Loucy (cell line): ENCODE measurements around the gene AKTIP.

Source experiments
- H2AFZ ChIP-seq: fragments of 200-600 bp; sonication (generic); 2 replicates; pipeline ENCODE4 v1.6.0; 2016; ENCODE audit warnings: antibody characterized with exemption, mild to moderate bottlenecking, low read length, moderate library complexity
- H3F3A ChIP-seq: fragments of 200-600 bp; 2 replicates; pipeline ENCODE4 v1.6.0; 2016; ENCODE audit warnings: antibody characterized with exemption, low read depth, mild to moderate bottlenecking
- H3K27me3 ChIP-seq: fragments of 200-600 bp; sonication (generic); 2 replicates; pipeline ENCODE4 v1.6.1; 2014; ENCODE audit warnings: low read length, mild to moderate bottlenecking; ENCODE audit not compliant: insufficient read depth, poor library complexity, severe bottlenecking
- H3K36me3 ChIP-seq: fragments of 200-600 bp; sonication (generic); 2 replicates; pipeline ENCODE4 v1.6.1; 2016; ENCODE audit warnings: low read length; ENCODE audit not compliant: insufficient read depth
- H3K4me1 ChIP-seq: fragments of 200-600 bp; sonication (generic); 2 replicates; pipeline ENCODE4 v1.5.1; 2014; ENCODE audit warnings: low read length, mild to moderate bottlenecking; ENCODE audit not compliant: insufficient read depth, poor library complexity, severe bottlenecking
- H3K4me2 ChIP-seq: fragments of 200-600 bp; sonication (generic); 2 replicates; pipeline ENCODE4 v1.6.0; 2014; ENCODE audit warnings: antibody characterized with exemption, low read length, low read depth, mild to moderate bottlenecking; ENCODE audit not compliant: poor library complexity, severe bottlenecking
- H3K4me3 ChIP-seq: fragments of 200-600 bp; sonication (generic); 2 replicates; pipeline ENCODE4 v1.5.1; 2014; ENCODE audit warnings: low read length, mild to moderate bottlenecking, mixed read lengths; ENCODE audit not compliant: poor library complexity, severe bottlenecking
- H3K79me2 ChIP-seq: fragments of 200-600 bp; sonication (generic); 2 replicates; pipeline ENCODE4 v1.6.1; 2014; ENCODE audit warnings: low read length; ENCODE audit not compliant: insufficient read depth
- H3K9ac ChIP-seq: fragments of 200-600 bp; sonication (generic); 2 replicates; pipeline ENCODE4 v1.6.0; 2014; ENCODE audit warnings: mild to moderate bottlenecking, low read depth, low read length, moderate library complexity; ENCODE audit not compliant: poor library complexity, severe bottlenecking
- H3K9me2 ChIP-seq: fragments of 200-600 bp; sonication (generic); replicated peaks from 2 replicates; pipeline ENCODE4 v1.6.1; 2016; ENCODE audit warnings: low read depth, low read length, mixed read lengths
- H3K9me3 ChIP-seq: fragments of 200-600 bp; sonication (generic); 2 replicates; pipeline ENCODE4 v1.6.1; 2014; ENCODE audit warnings: mild to moderate bottlenecking, antibody characterized with exemption, low read length, low read depth; ENCODE audit not compliant: insufficient read depth
- H4K20me1 ChIP-seq: fragments of 200-600 bp; sonication (generic); 2 replicates; pipeline ENCODE4 v1.6.0; 2014; ENCODE audit warnings: antibody characterized with exemption, low read length, mild to moderate bottlenecking; ENCODE audit not compliant: insufficient read depth, poor library complexity, severe bottlenecking
- CTCF ChIP-seq: fragments of 200-600 bp; sonication (generic); conservative IDR thresholded peaks from 2 replicates; pipeline ENCODE4 v1.5.1; 2014; ENCODE audit warnings: mild to moderate bottlenecking, antibody characterized with exemption, low read length
- EZH2phosphoT487 ChIP-seq: fragments of 200-600 bp; IDR thresholded peaks from 2 replicates; pipeline ENCODE4 v1.6.1; 2018; ENCODE audit warnings: antibody characterized with exemption, mild to moderate bottlenecking, moderate library complexity, borderline replicate concordance

AKTIP gene

GRCh38 chr16:53457670-53458069, 45.3 kb downstream of the AKTIP start:
- Histone ChIP-seq H4K20me1 (peaks cover 83% of the 10 kb centered on the region), H3F3A (0 out of 2 replicates have a peak, but pooled peaks cover 4% of the 10 kb centered on the region), H3K4me3 (peak overlapping the region; percentile 37), H3K79me2 (no peaks in the 10 kb centered on the region), H3K27me3 (peaks cover 38% of the 10 kb centered on the region), H3K9ac (no peak overlapping the region), H3K36me3 (peaks cover 40% of the 10 kb centered on the region; the same call in 1 of the 2 replicates), H2AFZ (no peak overlapping the region), H3K4me2 (peak overlapping the region; percentile 63), H3K9me2 (no peaks in the 10 kb centered on the region), H3K9me3 (no peaks in the 10 kb centered on the region), H3K4me1 (peaks cover 28% of the 10 kb centered on the region)
- TF ChIP-seq CTCF (no peak), EZH2phosphoT487 (peak; percentile 93)

GRCh38 chr16:53456625-53457024, 46.4 kb downstream of the AKTIP start:
- Histone ChIP-seq H3K4me3 (no peak overlapping the region), H4K20me1 (peaks cover 80% of the 10 kb centered on the region), H3K9ac (no peak overlapping the region), H3K4me2 (peak overlapping the region; percentile 63), H3K36me3 (peaks cover 29% of the 10 kb centered on the region; the same call in 1 of the 2 replicates), H3K27me3 (peaks cover 39% of the 10 kb centered on the region), H3F3A (0 out of 2 replicates have a peak, but pooled peaks cover 4% of the 10 kb centered on the region), H3K9me3 (no peaks in the 10 kb centered on the region), H3K4me1 (peaks cover 28% of the 10 kb centered on the region), H3K79me2 (no peaks in the 10 kb centered on the region), H3K9me2 (no peaks in the 10 kb centered on the region), H2AFZ (no peak overlapping the region)
- peak; percentile 99 for TF ChIP-seq EZH2phosphoT487
- TF ChIP-seq CTCF, result no peak

GRCh38 chr16:53453928-53454327, 49.1 kb downstream of the AKTIP start:
- TF ChIP-seq EZH2phosphoT487 (no peak), CTCF (no peak)
- H3F3A ChIP-seq, result 0 out of 2 replicates have a peak, but pooled peaks cover 4% of the 10 kb centered on the region
- H4K20me1 ChIP-seq, result peaks cover 70% of the 10 kb centered on the region
- no peaks in the 10 kb centered on the region for H3K9me2 ChIP-seq
- no peaks in the 10 kb centered on the region for H3K79me2 ChIP-seq
- peaks cover 12% of the 10 kb centered on the region; the same call in 1 of the 2 replicates for H3K36me3 ChIP-seq
- H3K4me1 ChIP-seq, result peaks cover 28% of the 10 kb centered on the region
- no peak overlapping the region for H3K4me2 ChIP-seq
- no peak overlapping the region for H3K4me3 ChIP-seq
- no peak overlapping the region for H3K9ac ChIP-seq
- no peak overlapping the region for H2AFZ ChIP-seq
- peaks cover 30% of the 10 kb centered on the region for H3K27me3 ChIP-seq
- H3K9me3 ChIP-seq, result no peaks in the 10 kb centered on the region
